Liver (tissue), 3 donors: ENCODE measurements around the gene CNR2.

Experiments used
- EGR1 ChIP-seq, 2 donors: IDR thresholded peaks; 2 replicates each; pipeline ENCODE4 v1.6.1; 2016 to 2018; ENCODE audit warnings: antibody characterized with exemption in 2 of 2, low read depth in 2 of 2
- GABPA ChIP-seq, 2 donors: IDR thresholded peaks in 1 of 2; conservative IDR thresholded peaks in 1 of 2; 2 replicates each; pipeline ENCODE4 v1.6.1; 2016; ENCODE audit warnings: antibody characterized with exemption in 2 of 2, mild to moderate bottlenecking in 1 of 2, moderate library complexity in 1 of 2
- JUND ChIP-seq, 2 donors: IDR thresholded peaks; 2 replicates each; pipeline ENCODE4 v1.6.1; 2016; ENCODE audit warnings: antibody characterized with exemption in 2 of 2
- TF ChIP-seq, protein P1 (sequence below): fragments of 150-350 bp; IDR thresholded peaks from 2 replicates; pipeline ENCODE4 v1.5.1; 2017; ENCODE audit warnings: improper control_type of control experiment, low read depth, low read length; ENCODE audit not compliant: missing input control
- TF ChIP-seq, protein P2 (sequence below): IDR thresholded peaks from 2 replicates; pipeline ENCODE4 v1.6.1; 2016; ENCODE audit warnings: antibody characterized with exemption
- donor health status: healthy.
- donor health status: healthy.

DNA sequence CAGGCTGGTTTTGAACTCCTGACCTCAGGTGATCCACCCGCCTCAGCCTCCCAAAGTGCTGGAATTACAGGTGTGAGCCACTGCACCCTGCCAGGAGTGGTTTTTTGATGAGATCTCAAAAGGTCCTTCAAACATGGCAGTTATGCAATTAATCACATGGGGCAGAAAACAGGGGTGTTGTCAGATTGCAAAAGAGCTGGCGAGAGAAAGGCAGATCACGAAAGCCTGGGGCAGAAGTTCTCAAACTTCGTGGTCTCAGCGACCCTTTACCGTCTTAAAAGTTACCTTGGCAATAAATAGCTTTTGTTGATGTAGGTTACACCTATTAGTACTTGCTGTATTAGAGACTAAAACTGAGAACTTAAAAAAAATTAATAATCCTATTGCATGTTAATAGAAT lies 16.1 kb downstream of the CNR2 start:
- TF ChIP-seq, protein P1, sequence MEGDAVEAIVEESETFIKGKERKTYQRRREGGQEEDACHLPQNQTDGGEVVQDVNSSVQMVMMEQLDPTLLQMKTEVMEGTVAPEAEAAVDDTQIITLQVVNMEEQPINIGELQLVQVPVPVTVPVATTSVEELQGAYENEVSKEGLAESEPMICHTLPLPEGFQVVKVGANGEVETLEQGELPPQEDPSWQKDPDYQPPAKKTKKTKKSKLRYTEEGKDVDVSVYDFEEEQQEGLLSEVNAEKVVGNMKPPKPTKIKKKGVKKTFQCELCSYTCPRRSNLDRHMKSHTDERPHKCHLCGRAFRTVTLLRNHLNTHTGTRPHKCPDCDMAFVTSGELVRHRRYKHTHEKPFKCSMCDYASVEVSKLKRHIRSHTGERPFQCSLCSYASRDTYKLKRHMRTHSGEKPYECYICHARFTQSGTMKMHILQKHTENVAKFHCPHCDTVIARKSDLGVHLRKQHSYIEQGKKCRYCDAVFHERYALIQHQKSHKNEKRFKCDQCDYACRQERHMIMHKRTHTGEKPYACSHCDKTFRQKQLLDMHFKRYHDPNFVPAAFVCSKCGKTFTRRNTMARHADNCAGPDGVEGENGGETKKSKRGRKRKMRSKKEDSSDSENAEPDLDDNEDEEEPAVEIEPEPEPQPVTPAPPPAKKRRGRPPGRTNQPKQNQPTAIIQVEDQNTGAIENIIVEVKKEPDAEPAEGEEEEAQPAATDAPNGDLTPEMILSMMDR: no peak
- no peak for TF ChIP-seq GABPA (IDR thresholded peaks at IDR 0.05 in 1 of 2, conservative IDR thresholded peaks at IDR 0.05 in 1 of 2)
- TF ChIP-seq JUND (IDR thresholded peaks at IDR 0.05): peak in 1 of 2 donors; percentile 14
- TF ChIP-seq EGR1 (IDR thresholded peaks at IDR 0.05; ENCODE audit: low read depth in 2 of 2): no peak
- TF ChIP-seq, protein P2, sequence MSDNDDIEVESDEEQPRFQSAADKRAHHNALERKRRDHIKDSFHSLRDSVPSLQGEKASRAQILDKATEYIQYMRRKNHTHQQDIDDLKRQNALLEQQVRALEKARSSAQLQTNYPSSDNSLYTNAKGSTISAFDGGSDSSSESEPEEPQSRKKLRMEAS: peak; percentile 29
